Neural cell (in vitro differentiated cells): ENCODE measurements around the gene TRIM68. TPM values are rescaled to one million over a fixed set of nuclear protein-coding genes. Genes with fewer than 3 reads are reported as not detected.

Experiments used
- H2AFZ ChIP-seq: fragments of 200-600, 300-800 bp; sonication (generic), shearing (Covaris generic); 2 replicates; pipeline ENCODE4 v1.6.0; 2014; ENCODE audit warnings: low read depth, mild to moderate bottlenecking, antibody characterized with exemption, low read length, moderate library complexity
- H3F3A ChIP-seq: fragments of 200-600 bp; shearing (Covaris generic); 2 replicates; pipeline ENCODE4 v1.6.1; 2016; ENCODE audit warnings: mild to moderate bottlenecking, moderate library complexity, mixed read lengths, antibody characterized with exemption, low read length; ENCODE audit not compliant: insufficient read depth, poor library complexity, severe bottlenecking
- H3K27ac ChIP-seq: fragments of 200-600, 300-800 bp; sonication (generic), shearing (Covaris generic); 2 replicates; pipeline ENCODE4 v1.5.1; 2014; ENCODE audit warnings: mild to moderate bottlenecking, low read length, moderate library complexity
- H3K27me3 ChIP-seq: fragments of 300-800, 200-600 bp; sonication (generic), shearing (Covaris generic); 2 replicates; pipeline ENCODE4 v1.6.0; 2014; ENCODE audit warnings: mild to moderate bottlenecking, low read depth, low read length, moderate library complexity; ENCODE audit not compliant: insufficient read depth
- H3K36me3 ChIP-seq: fragments of 300-800, 200-600 bp; sonication (generic), shearing (Covaris generic); 2 replicates; pipeline ENCODE4 v1.5.1; 2014; ENCODE audit warnings: mild to moderate bottlenecking, antibody characterized with exemption, low read length, moderate library complexity; ENCODE audit not compliant: insufficient read depth
- H3K4me2 ChIP-seq: fragments of 300-800, 200-600 bp; sonication (generic), shearing (Covaris generic); 2 replicates; pipeline ENCODE4 v1.6.0; 2014; ENCODE audit warnings: mild to moderate bottlenecking, low read length
- H3K4me3 ChIP-seq: fragments of 300-800, 200-600 bp; sonication (generic), shearing (Covaris generic); 2 replicates; pipeline ENCODE4 v1.5.1; 2014; ENCODE audit warnings: mild to moderate bottlenecking, low read length, moderate library complexity
- H3K79me2 ChIP-seq: fragments of 200-600 bp; shearing (Covaris generic); replicated peaks from 2 replicates; pipeline ENCODE4 v1.6.0; 2014; ENCODE audit warnings: mild to moderate bottlenecking, low read length, moderate library complexity; ENCODE audit not compliant: insufficient read depth
- H3K9ac ChIP-seq: fragments of 300-800, 200-600 bp; sonication (generic), shearing (Covaris generic); 2 replicates; pipeline ENCODE4 v1.6.1; 2016; ENCODE audit warnings: mild to moderate bottlenecking, low read length, mixed read lengths
- H3K9me2 ChIP-seq: fragments of 200-600 bp; shearing (Covaris generic); 2 replicates; pipeline ENCODE4 v1.6.1; 2016; ENCODE audit warnings: mild to moderate bottlenecking, low read length, mixed read lengths; ENCODE audit not compliant: insufficient read depth
- H3K9me3 ChIP-seq: fragments of 200-600, 300-800 bp; sonication (generic), shearing (Covaris generic); 2 replicates; pipeline ENCODE4 v1.6.1; 2016; ENCODE audit warnings: mild to moderate bottlenecking, mixed run types, low read length, moderate library complexity, mixed read lengths
- H4K20me1 ChIP-seq: fragments of 200-600 bp; shearing (Covaris generic); 2 replicates; pipeline ENCODE4 v1.6.1; 2016; ENCODE audit warnings: mild to moderate bottlenecking, mixed run types; ENCODE audit not compliant: insufficient read depth
- CTCF ChIP-seq: fragments of 450-650 bp; IDR thresholded peaks from 2 replicates; pipeline ENCODE4 v1.5.1; 2014; ENCODE audit warnings: antibody characterized with exemption, mild to moderate bottlenecking, moderate library complexity; ENCODE audit not compliant: poor library complexity, severe bottlenecking
- EP300 ChIP-seq: fragments of 450-650 bp; conservative IDR thresholded peaks from 2 replicates; pipeline ENCODE4 v1.6.1; 2014; ENCODE audit warnings: antibody characterized with exemption, mild to moderate bottlenecking, moderate library complexity; ENCODE audit not compliant: poor library complexity, severe bottlenecking
- EZH2 ChIP-seq: fragments of 200-600, 300-800 bp; shearing (Covaris generic), sonication (generic); IDR thresholded peaks from 2 replicates; pipeline ENCODE4 v1.6.1; 2014; ENCODE audit warnings: antibody characterized with exemption, low read length, borderline replicate concordance, mild to moderate bottlenecking; ENCODE audit not compliant: insufficient read depth, poor library complexity, severe bottlenecking
- MXI1 ChIP-seq: fragments of 450-650 bp; conservative IDR thresholded peaks from 2 replicates; pipeline ENCODE4 v1.6.1; 2014; ENCODE audit warnings: antibody characterized with exemption, mild to moderate bottlenecking; ENCODE audit not compliant: poor library complexity, severe bottlenecking
- POLR2AphosphoS5 ChIP-seq: IDR thresholded peaks from 2 replicates; pipeline ENCODE4 v1.6.1; 2012
- RAD21 ChIP-seq: fragments of 450-650 bp; conservative IDR thresholded peaks from 2 replicates; pipeline ENCODE4 v1.6.1; 2014; ENCODE audit warnings: antibody characterized with exemption, mild to moderate bottlenecking, moderate library complexity
- REST ChIP-seq: IDR thresholded peaks from 2 replicates; pipeline ENCODE4 v1.6.1; 2012; ENCODE audit warnings: borderline replicate concordance
- SMC3 ChIP-seq: fragments of 450-650 bp; conservative IDR thresholded peaks from 2 replicates; pipeline ENCODE4 v1.6.1; 2014; ENCODE audit warnings: antibody characterized with exemption, mild to moderate bottlenecking, moderate library complexity; ENCODE audit not compliant: poor library complexity
- TAF1 ChIP-seq: IDR thresholded peaks from 2 replicates; pipeline ENCODE4 v1.6.1; 2012; ENCODE audit warnings: low read depth
- polyA plus RNA-seq: library from polyadenylated mRNA; depleted of rRNA; stranded (reverse); fragments of >200 nt; gene quantifications from 2 replicates; pipeline ENCODE4 v1.2.3, GENCODE V29; 2014

TRIM68 gene
- polyA plus RNA-seq, 1 donor from 2014 or later, result 15.3 TPM

- Histone ChIP-seq H3K4me2 (no peak overlapping the region), H2AFZ (no peak overlapping the region), H3K4me3 (no peak overlapping the region), H3F3A (no peaks in the 10 kb centered on the region), H3K27me3 (no peaks in the 10 kb centered on the region), H3K27ac (no peak overlapping the region), H3K9me3 (no peaks in the 10 kb centered on the region), H3K9me2 (no peaks in the 10 kb centered on the region), H3K9ac (no peak overlapping the region), H4K20me1 (no peaks in the 10 kb centered on the region), H3K79me2 (no peaks in the 10 kb centered on the region), H3K36me3 (no peaks in the 10 kb centered on the region)
- TF ChIP-seq POLR2AphosphoS5 (no peak), TAF1 (no peak), MXI1 (no peak), EP300 (no peak), REST (no peak), EZH2 (no peak), CTCF (no peak), RAD21 (no peak), SMC3 (no peak)
These were observed 39.7 kb upstream of the TRIM68 start for GRCh38 chr11:4647766-4648165.

- H3K9me2 ChIP-seq, result no peaks in the 10 kb centered on the region
- no peaks in the 10 kb centered on the region for H3F3A ChIP-seq
- no peaks in the 10 kb centered on the region for H3K79me2 ChIP-seq
- TF ChIP-seq REST, result no peak
- TF ChIP-seq TAF1, result no peak
- no peak for TF ChIP-seq EP300
- no peak for TF ChIP-seq RAD21
- TF ChIP-seq EZH2, result no peak
- TF ChIP-seq CTCF, result no peak
- TF ChIP-seq SMC3, result no peak
- TF ChIP-seq MXI1, result no peak
- TF ChIP-seq POLR2AphosphoS5, result no peak
- H3K4me2 ChIP-seq, result no peak overlapping the region
- no peaks in the 10 kb centered on the region for H3K36me3 ChIP-seq
- H3K4me3 ChIP-seq, result no peak overlapping the region
- no peaks in the 10 kb centered on the region for H3K27me3 ChIP-seq
- H2AFZ ChIP-seq, result no peak overlapping the region
- no peaks in the 10 kb centered on the region for H3K9me3 ChIP-seq
- H4K20me1 ChIP-seq, result no peaks in the 10 kb centered on the region
- no peak overlapping the region for H3K9ac ChIP-seq
- no peak overlapping the region for H3K27ac ChIP-seq
These were observed 37.9 kb upstream of the TRIM68 start for GRCh38 chr11:4645974-4646373.
